ENCODE data around the gene MAGI1.

The MAGI1 gene

DNA sequence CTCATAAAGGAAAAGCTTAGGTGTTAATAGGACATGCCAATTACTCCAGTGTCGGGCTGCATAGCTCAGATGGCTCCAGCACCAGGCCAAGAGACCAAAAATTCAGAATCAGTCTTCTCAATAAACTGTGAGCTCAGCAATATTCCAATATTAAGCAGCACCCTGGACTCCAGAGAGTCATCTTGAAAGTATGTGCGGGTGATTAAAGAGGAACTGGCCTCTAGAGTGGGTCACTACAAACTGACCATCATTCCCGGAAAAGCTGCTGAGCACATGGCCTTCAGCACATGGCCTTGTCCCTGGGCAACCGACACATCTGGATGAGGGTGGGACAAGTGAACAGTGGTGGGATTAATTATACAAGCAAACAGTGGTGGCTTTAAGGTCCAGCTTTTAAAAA, 59.0 kb downstream of the MAGI1 start:
- TF ChIP-seq, protein P1, sequence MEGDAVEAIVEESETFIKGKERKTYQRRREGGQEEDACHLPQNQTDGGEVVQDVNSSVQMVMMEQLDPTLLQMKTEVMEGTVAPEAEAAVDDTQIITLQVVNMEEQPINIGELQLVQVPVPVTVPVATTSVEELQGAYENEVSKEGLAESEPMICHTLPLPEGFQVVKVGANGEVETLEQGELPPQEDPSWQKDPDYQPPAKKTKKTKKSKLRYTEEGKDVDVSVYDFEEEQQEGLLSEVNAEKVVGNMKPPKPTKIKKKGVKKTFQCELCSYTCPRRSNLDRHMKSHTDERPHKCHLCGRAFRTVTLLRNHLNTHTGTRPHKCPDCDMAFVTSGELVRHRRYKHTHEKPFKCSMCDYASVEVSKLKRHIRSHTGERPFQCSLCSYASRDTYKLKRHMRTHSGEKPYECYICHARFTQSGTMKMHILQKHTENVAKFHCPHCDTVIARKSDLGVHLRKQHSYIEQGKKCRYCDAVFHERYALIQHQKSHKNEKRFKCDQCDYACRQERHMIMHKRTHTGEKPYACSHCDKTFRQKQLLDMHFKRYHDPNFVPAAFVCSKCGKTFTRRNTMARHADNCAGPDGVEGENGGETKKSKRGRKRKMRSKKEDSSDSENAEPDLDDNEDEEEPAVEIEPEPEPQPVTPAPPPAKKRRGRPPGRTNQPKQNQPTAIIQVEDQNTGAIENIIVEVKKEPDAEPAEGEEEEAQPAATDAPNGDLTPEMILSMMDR (IDR thresholded peaks at IDR 0.05; ENCODE audit: insufficient read depth, low read depth, low read length, missing control alignments) = no peak
- DNase-seq (ENCODE audit: low read depth) = no peak
- H3K4me3 ChIP-seq (ENCODE audit: low read length) = no peak overlapping the region

DNA sequence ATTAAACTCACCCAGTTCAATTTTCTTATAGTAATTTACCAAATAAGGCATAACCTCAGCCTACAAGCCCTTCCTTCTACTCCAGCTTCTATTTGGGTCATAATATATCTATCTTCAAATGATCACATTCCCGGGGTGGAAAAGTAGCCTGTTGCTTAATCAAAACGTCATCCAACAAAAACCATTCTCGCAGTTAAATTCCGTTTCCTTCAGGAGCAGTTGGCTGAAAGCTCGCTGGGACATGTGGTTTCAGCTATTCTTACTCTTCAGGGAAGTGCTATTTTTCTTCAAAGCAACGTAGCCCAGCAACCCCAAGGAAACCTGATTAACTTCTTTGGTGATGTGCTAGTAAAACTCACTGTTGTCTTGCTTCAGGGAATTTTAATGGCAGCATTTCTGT, 59.6 kb downstream of the MAGI1 start:
- no peak overlapping the region for H3K4me3 ChIP-seq (ENCODE audit: low read length)
- DNase-seq (ENCODE audit: low read depth) = peak; percentile 42
- TF ChIP-seq, protein P1 (IDR thresholded peaks at IDR 0.05; ENCODE audit: insufficient read depth, low read depth, low read length, missing control alignments) = no peak

DNA sequence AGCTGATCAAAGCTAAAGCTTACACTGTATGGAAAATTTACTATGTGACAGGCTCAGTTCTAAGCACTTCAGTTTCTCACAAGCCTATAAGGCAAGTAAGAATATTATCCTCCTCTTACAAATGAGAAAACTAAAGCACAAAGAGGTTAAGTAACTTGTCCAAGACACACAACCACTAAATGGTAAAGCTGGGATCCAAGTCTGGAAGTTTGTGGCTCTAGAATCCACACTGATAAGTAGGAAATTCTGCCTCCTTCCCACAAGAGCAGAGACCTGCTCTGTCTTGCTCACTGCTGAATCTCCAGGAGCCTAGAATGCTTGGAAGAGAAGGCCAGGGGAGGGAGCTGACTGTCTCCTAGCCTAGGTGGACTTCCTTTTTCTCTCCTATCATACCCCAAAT, 60.6 kb downstream of the MAGI1 start:
- H3K4me3 ChIP-seq (ENCODE audit: low read length) = no peak overlapping the region
- TF ChIP-seq, protein P1 (IDR thresholded peaks at IDR 0.05; ENCODE audit: insufficient read depth, low read depth, low read length, missing control alignments) = no peak
- no peak for DNase-seq (ENCODE audit: low read depth)

DNA sequence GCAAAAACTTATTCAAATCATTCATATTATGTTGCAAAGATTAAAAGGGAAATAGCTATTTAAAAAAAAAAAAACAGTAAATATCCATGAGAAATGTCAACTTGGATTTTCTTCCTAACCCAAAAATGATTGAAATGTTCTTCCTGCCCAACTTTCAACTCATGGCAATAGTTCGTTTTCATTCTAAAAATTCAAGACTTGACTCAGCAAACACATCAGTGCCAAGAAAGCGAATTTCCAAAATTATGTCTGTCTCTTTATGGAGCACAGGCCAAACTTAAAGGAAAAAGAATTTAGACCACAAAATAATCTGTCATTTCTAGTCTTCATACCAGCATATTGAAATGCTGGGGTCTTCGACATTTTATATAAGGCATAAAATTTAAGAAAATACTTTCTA, 63.7 kb downstream of the MAGI1 start:
- H3K4me3 ChIP-seq (ENCODE audit: low read length) = no peak overlapping the region
- DNase-seq (ENCODE audit: low read depth) = no peak
- TF ChIP-seq, protein P1 (IDR thresholded peaks at IDR 0.05; ENCODE audit: insufficient read depth, low read depth, low read length, missing control alignments) = no peak

DNA sequence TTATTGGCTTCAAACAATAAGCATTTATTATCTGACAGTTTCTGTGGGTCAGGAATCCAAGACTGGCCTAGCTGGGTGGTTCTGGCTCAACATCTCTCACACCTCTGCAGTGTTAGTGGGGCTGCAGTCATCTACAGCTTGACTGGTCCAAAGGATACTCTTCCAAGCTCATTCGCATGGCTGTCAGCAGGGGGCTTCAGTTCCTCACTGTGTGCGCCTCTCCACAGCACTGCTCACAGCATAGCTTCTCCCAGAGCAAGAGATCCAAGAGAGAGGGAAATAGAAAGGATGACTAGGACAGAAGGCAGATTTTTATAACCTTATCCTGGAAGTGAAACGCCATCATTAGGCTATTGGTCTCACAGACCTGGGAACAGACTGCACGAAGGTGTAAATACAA, 64.2 kb downstream of the MAGI1 start:
- DNase-seq (ENCODE audit: low read depth) = no peak
- TF ChIP-seq, protein P1 (IDR thresholded peaks at IDR 0.05; ENCODE audit: insufficient read depth, low read depth, low read length, missing control alignments) = no peak
- no peak overlapping the region for H3K4me3 ChIP-seq (ENCODE audit: low read length)

DNA sequence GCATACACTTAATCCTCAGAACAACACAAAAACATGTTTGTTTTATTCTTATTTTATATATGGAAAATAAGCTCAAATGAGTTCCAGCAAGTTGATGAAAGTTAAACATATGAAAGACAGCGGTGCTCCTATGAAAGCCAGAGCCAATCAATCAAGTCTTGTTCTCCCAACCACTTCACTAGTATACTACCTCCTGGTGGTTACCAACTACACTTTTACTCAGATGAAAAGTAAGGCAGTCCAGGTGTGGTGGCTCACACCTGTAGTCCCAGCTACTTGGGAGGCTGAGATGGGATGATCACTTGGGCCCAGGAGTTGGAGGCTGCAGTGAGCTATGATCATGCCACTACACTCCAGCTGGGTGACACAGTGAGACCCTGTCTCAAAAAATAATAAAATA, 66.0 kb downstream of the MAGI1 start:
- no peak overlapping the region for H3K4me3 ChIP-seq (ENCODE audit: low read length)
- TF ChIP-seq, protein P1 (IDR thresholded peaks at IDR 0.05; ENCODE audit: insufficient read depth, low read depth, low read length, missing control alignments) = no peak
- DNase-seq (ENCODE audit: low read depth) = no peak

All from epithelial cell of esophagus (primary cell).